SK-N-MC (cell line): Measurements from ENCODE around the gene CACHD1.

Experiments used
- EZH2 ChIP-seq: fragments of 200-600 bp; sonication (generic); IDR thresholded peaks from one replicate; pipeline ENCODE4 v1.6.1; 2017; ENCODE audit warnings: antibody characterized with exemption
- FOXP2 ChIP-seq: optimal IDR thresholded peaks from 2 replicates; pipeline ENCODE3; 2011; ENCODE audit warnings: mild to moderate bottlenecking, moderate library complexity; ENCODE audit not compliant: insufficient read depth; ENCODE audit errors: extremely low read length, control extremely low read depth
- POLR2AphosphoS5 ChIP-seq: IDR thresholded peaks from 2 replicates; pipeline ENCODE4 v1.6.1; 2012; ENCODE audit warnings: mild to moderate bottlenecking, low read depth, low read length, borderline replicate concordance

GRCh38 chr1:64588876-64589275 lies 118.9 kb downstream of the CACHD1 start:
- TF ChIP-seq EZH2 (no peak), POLR2AphosphoS5 (no peak), FOXP2 (no peak)
